Progenitor cell of endocrine pancreas (in vitro differentiated cells): ENCODE measurements around the gene NUDT2. TPM values are rescaled to one million over a fixed set of nuclear protein-coding genes. Genes with fewer than 3 reads are reported as not detected.
"Not testable (repeated sequence)": the region's sequence is repeated elsewhere in the genome, so short reads cannot be mapped to it uniquely, and the experiment has no call there.

ENCODE experiments used
- DNase-seq: peaks from one replicate; pipeline ENCODE4 v3.0.0; 2021; ENCODE audit warnings: low spot score; ENCODE audit not compliant: unreplicated experiment
- H3K27ac Mint-ChIP-seq: 2 replicates; pipeline ENCODE4 v1.8.0; 2021; ENCODE audit warnings: mild to moderate bottlenecking, moderate library complexity, mixed read lengths
- H3K27me3 Mint-ChIP-seq: 2 replicates; pipeline ENCODE4 v1.8.0; 2021; ENCODE audit warnings: mixed read lengths
- H3K36me3 Mint-ChIP-seq: 2 replicates; pipeline ENCODE4 v1.8.0; 2022; ENCODE audit warnings: mixed read lengths; ENCODE audit not compliant: insufficient read depth
- H3K4me1 Mint-ChIP-seq: 2 replicates; pipeline ENCODE4 v1.8.0; 2021; ENCODE audit warnings: low read depth, mixed read lengths
- H3K4me3 Mint-ChIP-seq: 2 replicates; pipeline ENCODE4 v1.8.0; 2021; ENCODE audit warnings: low read depth, mild to moderate bottlenecking, moderate library complexity, mixed read lengths
- H3K9me3 Mint-ChIP-seq: 2 replicates; pipeline ENCODE4 v1.8.0; 2021; ENCODE audit warnings: low read depth, mixed read lengths
- total RNA-seq: library from RNA; stranded (reverse); gene quantifications from 2 replicates; pipeline ENCODE4 v1.2.1, GENCODE V29; 2021
- TF ChIP-seq, protein P1 (sequence below): fragments of 200-600 bp; sonication (generic); IDR thresholded peaks from one replicate; pipeline ENCODE4 v1.5.0; 2021; ENCODE audit warnings: antibody characterized with exemption, mild to moderate bottlenecking; ENCODE audit not compliant: unreplicated experiment

Gene NUDT2
- total RNA-seq, 1 donor from 2014 or later: 21.1 TPM

- DNase-seq: no peak
- no peaks in the 10 kb centered on the region for H3K4me1 Mint-ChIP-seq
- H3K27me3 Mint-ChIP-seq: no peaks in the 10 kb centered on the region
- H3K4me3 Mint-ChIP-seq: no peak overlapping the region
- H3K36me3 Mint-ChIP-seq: peaks cover 6% of the 10 kb centered on the region
- no peaks in the 10 kb centered on the region for H3K9me3 Mint-ChIP-seq
- H3K27ac Mint-ChIP-seq: no peak overlapping the region
- TF ChIP-seq, protein P1, sequence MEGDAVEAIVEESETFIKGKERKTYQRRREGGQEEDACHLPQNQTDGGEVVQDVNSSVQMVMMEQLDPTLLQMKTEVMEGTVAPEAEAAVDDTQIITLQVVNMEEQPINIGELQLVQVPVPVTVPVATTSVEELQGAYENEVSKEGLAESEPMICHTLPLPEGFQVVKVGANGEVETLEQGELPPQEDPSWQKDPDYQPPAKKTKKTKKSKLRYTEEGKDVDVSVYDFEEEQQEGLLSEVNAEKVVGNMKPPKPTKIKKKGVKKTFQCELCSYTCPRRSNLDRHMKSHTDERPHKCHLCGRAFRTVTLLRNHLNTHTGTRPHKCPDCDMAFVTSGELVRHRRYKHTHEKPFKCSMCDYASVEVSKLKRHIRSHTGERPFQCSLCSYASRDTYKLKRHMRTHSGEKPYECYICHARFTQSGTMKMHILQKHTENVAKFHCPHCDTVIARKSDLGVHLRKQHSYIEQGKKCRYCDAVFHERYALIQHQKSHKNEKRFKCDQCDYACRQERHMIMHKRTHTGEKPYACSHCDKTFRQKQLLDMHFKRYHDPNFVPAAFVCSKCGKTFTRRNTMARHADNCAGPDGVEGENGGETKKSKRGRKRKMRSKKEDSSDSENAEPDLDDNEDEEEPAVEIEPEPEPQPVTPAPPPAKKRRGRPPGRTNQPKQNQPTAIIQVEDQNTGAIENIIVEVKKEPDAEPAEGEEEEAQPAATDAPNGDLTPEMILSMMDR: no peak
Measured at GRCh38 chr9:34343605-34344004, 14.2 kb downstream of the NUDT2 start.

GRCh38 chr9:34346873-34347799 lies 17.8 kb downstream of the NUDT2 start:
- H3K27me3 Mint-ChIP-seq: no peaks in the 10 kb centered on the region

GRCh38 chr9:34347800-34348158 lies 18.4 kb downstream of the NUDT2 start:
- no peak for DNase-seq
- Mint-ChIP-seq H3K9me3 (no peaks in the 10 kb centered on the region), H3K4me3 (no peak overlapping the region), H3K4me1 (no peaks in the 10 kb centered on the region), H3K36me3 (peaks cover 6% of the 10 kb centered on the region), H3K27me3 (no peaks in the 10 kb centered on the region), H3K27ac (peak overlapping the region; percentile 49)
- TF ChIP-seq, protein P1: no peak

More at GRCh38 chr9:34346873-34347799, 17.8 kb downstream of the NUDT2 start:
- TF ChIP-seq, protein P1: no peak
- DNase-seq: no peak
- Mint-ChIP-seq H3K9me3 (no peaks in the 10 kb centered on the region), H3K4me3 (no peak overlapping the region), H3K36me3 (peaks cover 6% of the 10 kb centered on the region), H3K27ac (peak overlapping the region; percentile 49), H3K4me1 (no peaks in the 10 kb centered on the region)

GRCh38 chr9:34349324-34349723 lies 20.0 kb downstream of the NUDT2 start:
- no peak overlapping the region for H3K4me3 Mint-ChIP-seq
- TF ChIP-seq, protein P1: no peak
- H3K4me1 Mint-ChIP-seq: no peaks in the 10 kb centered on the region
- no peak for DNase-seq
- H3K9me3 Mint-ChIP-seq: no peaks in the 10 kb centered on the region
- no peaks in the 10 kb centered on the region for H3K27me3 Mint-ChIP-seq
- no peak overlapping the region for H3K27ac Mint-ChIP-seq
- H3K36me3 Mint-ChIP-seq: peaks cover 6% of the 10 kb centered on the region

DNA sequence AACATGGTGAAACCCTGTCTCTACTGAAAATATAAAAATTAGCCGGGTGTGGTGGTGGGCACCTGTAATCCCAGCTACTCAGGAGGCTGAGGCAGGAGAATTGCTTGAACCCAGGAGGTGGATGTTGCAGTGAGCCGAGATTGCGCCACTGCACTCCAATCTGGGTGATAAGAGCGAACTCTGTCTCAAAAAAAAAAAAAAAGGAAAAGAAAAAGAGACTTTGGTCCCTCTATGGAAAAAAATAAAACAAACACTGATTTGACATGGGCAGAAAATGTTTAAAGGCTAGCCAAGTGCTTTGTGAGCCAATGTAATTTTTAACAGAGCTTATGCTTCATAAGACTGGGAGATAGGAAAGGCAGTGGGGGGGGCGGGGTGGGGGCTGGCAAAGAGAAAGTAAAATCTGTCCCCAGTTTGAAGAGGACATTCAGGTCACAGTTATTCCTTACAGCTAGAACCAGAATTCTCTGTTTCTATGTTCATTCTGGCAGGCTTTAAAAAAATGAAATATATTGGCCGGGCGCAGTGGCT lies 22.8 kb downstream of the NUDT2 start:
- not testable (repeated sequence) for H3K4me1 Mint-ChIP-seq, H3K9me3 Mint-ChIP-seq, H3K27me3 Mint-ChIP-seq, H3K4me3 Mint-ChIP-seq, DNase-seq, H3K27ac Mint-ChIP-seq
- H3K36me3 Mint-ChIP-seq: peaks cover 14% of the 10 kb centered on the region

GRCh38 chr9:34352957-34353356 lies 23.6 kb downstream of the NUDT2 start:
- peaks cover 14% of the 10 kb centered on the region for H3K36me3 Mint-ChIP-seq
- not testable (repeated sequence) for H3K4me3 Mint-ChIP-seq, DNase-seq

More at GRCh38 chr9:34352957-34353356, 23.6 kb downstream of the NUDT2 start:
- not testable (repeated sequence) for H3K27me3 Mint-ChIP-seq, H3K4me1 Mint-ChIP-seq, H3K27ac Mint-ChIP-seq
- peaks cover 17% of the 10 kb centered on the region for H3K9me3 Mint-ChIP-seq
